ENCODE measurements around the gene SIPA1L3. TPM values are rescaled to one million over a fixed set of nuclear protein-coding genes. Genes with fewer than 3 reads are reported as not detected.

SIPA1L3 gene
- total and polyA plus RNA-seq, 10 of the 15 experiments (the other 5 are each of a cell fraction or from before 2014, with no cell fraction given), result 0.24 to 66.2 (median 19.1) TPM

DNA sequence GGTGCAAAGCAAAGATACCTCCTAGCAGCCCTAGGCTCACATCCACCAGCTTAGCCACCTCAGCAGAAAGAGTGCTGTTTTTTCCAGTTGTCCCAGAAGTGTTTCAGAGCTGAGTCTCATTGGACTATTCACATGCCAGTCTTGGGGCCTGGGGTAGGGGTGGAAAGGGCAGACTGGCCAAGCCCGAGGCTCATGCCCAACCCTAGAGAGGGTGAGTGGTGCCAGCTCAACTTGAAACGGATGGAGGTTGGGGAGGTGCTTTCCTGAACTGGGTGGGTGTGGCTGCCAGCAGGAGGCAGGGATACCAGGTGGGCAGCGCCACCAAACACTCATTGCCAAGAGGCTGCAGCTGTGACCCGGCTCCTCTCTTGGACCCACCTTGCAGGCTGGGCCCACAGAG, 200.1 kb downstream of the SIPA1L3 start:
- POLR2A ChIA-PET, result interaction anchor here (0.7 to 0.9 kb wide), 2 partner anchors 241 to 296 kb away, joined by 3 read pairs; no protein-coding TSS in a partner anchor
- Histone ChIP-seq H3K9me3 (replicated peaks; ENCODE audit: control insufficient read depth, insufficient read depth, low read length) (no peaks in the 10 kb centered on the region), H3K4me3 (no peak overlapping the region), H3K4me2 (ENCODE audit: control insufficient read depth, insufficient read depth) (no peak overlapping the region), H2AFZ (ENCODE audit: control insufficient read depth, low read depth, low read length) (no peak overlapping the region), H3K27me3 (replicated peaks in 1 of 2; ENCODE audit: control insufficient read depth in 2 of 2, insufficient read depth in 2 of 2, low read length in 1 of 2) (no peaks in the 10 kb centered on the region), H3K4me1 (ENCODE audit: control insufficient read depth, insufficient read depth, low read length) (no peaks in the 10 kb centered on the region), H3K9ac (ENCODE audit: control insufficient read depth, insufficient read depth, low read length) (no peak overlapping the region), H3K79me2 (ENCODE audit: control insufficient read depth, insufficient read depth, low read length) (no peaks in the 10 kb centered on the region), H3K36me3 (ENCODE audit: control insufficient read depth in 2 of 2, insufficient read depth in 2 of 2, low read length in 1 of 2) (peaks cover 22 to 40% of the 10 kb centered on the region in 2 experiments), H3K27ac (ENCODE audit: control insufficient read depth, insufficient read depth) (no peak overlapping the region), H4K20me1 (ENCODE audit: control insufficient read depth, insufficient read depth) (no peaks in the 10 kb centered on the region)
- WGBS (ENCODE audit: insufficient coverage, insufficient replicate concordance, low lambda C conversion rate, missing lambda C conversion rate), result 75% methylated on average over 4 of the region's 4 CpGs
- CTCF ChIA-PET, result interaction anchor here (1.2 to 1.4 kb wide), 2 partner anchors 10 to 205 kb away, joined by 3 to 4 read pairs; no protein-coding TSS in a partner anchor
- SMC1A ChIA-PET (ENCODE audit: uncharacterized antibody, unreplicated experiment), result interaction anchor here (1.0 kb wide), 1 partner anchor 205 kb away, joined by 3 read pairs; no protein-coding TSS in a partner anchor
- intact Hi-C loops (cut with micrococcal nuclease; ENCODE audit: unreplicated experiment), result no loop called here
- DNase-seq (ENCODE audit: low read depth, low spot score), result no peak
- TF ChIP-seq RCOR1 (conservative IDR thresholded peaks at IDR 0.05; ENCODE audit: low read depth, low read length), result no peak
- no TSS peak for BruUV-seq (replicated peaks)
- in situ Hi-C loops (cut with MboI), result no loop called here
- RAD21 ChIA-PET (ENCODE audit: unreplicated experiment), result no interaction called here
- no peak for FAIRE-seq
- peak; percentile 31; the same call in 2 of the 3 replicates for ATAC-seq

DNA sequence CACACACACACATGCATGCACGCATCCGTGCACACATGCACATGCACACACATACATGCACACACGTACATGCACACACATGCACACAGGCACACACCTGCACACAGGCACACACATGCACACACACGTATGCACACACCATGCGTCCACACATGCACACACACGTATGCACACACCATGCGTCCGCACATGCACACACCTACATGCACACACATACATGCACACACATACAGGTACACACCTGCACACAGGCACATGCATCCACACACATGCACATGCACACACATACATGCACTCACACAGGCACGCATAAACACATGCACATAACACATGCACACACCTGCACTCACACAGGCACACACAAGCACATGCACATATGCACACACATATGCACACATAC, 204.9 kb downstream of the SIPA1L3 start:
- intact Hi-C loops (cut with micrococcal nuclease; ENCODE audit: unreplicated experiment) (no loop called here), in situ Hi-C loops (cut with MboI) (no loop called here)
- ChIA-PET SMC1A (ENCODE audit: uncharacterized antibody, unreplicated experiment) (no interaction called here), RAD21 (ENCODE audit: unreplicated experiment) (no interaction called here), POLR2A (no interaction called here), CTCF (no interaction called here)
- no peaks in the 10 kb centered on the region for H3K9me3 ChIP-seq (replicated peaks; ENCODE audit: control insufficient read depth, insufficient read depth, low read length)
- WGBS (ENCODE audit: insufficient coverage, insufficient replicate concordance, low lambda C conversion rate, missing lambda C conversion rate), result 92% methylated on average over 9 of the region's 9 CpGs
- no peaks in the 10 kb centered on the region for H3K27me3 ChIP-seq (replicated peaks in 1 of 2; ENCODE audit: control insufficient read depth in 2 of 2, insufficient read depth in 2 of 2, low read length in 1 of 2)
- DNase-seq (ENCODE audit: low read depth, low spot score), result no peak
- FAIRE-seq, result no peak
- no peak overlapping the region for H3K9ac ChIP-seq (ENCODE audit: control insufficient read depth, insufficient read depth, low read length)
- H3K79me2 ChIP-seq (ENCODE audit: control insufficient read depth, insufficient read depth, low read length), result no peaks in the 10 kb centered on the region
- ATAC-seq, result no peak
- H3K4me2 ChIP-seq (ENCODE audit: control insufficient read depth, insufficient read depth), result no peak overlapping the region
- TF ChIP-seq MYB (IDR thresholded peaks at IDR 0.05; ENCODE audit: borderline replicate concordance, low read depth, low read length) (no peak), POU2F2 (IDR thresholded peaks at IDR 0.05; ENCODE audit: borderline replicate concordance, low read depth, low read length) (0 out of 3 replicates have a peak, but pooled peaks have one; percentile 25), NR2C2 (IDR thresholded peaks at IDR 0.05; ENCODE audit: borderline replicate concordance, control insufficient read depth, insufficient read length, low read depth) (no peak)
- H3K4me1 ChIP-seq (ENCODE audit: control insufficient read depth, insufficient read depth, low read length), result no peaks in the 10 kb centered on the region
- peaks cover 24 to 45% of the 10 kb centered on the region in 2 experiments for H3K36me3 ChIP-seq (ENCODE audit: control insufficient read depth in 2 of 2, insufficient read depth in 2 of 2, low read length in 1 of 2)
- no TSS peak for BruUV-seq (replicated peaks)
- H4K20me1 ChIP-seq (ENCODE audit: control insufficient read depth, insufficient read depth), result no peaks in the 10 kb centered on the region
- H3K27ac ChIP-seq (ENCODE audit: control insufficient read depth, insufficient read depth), result no peak overlapping the region
- H2AFZ ChIP-seq (ENCODE audit: control insufficient read depth, low read depth, low read length), result no peak overlapping the region
- H3K4me3 ChIP-seq, result no peak overlapping the region

Data from GM12878 (cell line).